CD4-positive, alpha-beta T cell (primary cell): Measurements from ENCODE around the gene MAP7D1. TPM values are rescaled to one million over a fixed set of nuclear protein-coding genes. Genes with fewer than 3 reads are reported as not detected.

Experiments used
- ATAC-seq: fragments of 200-7000 bp; cut with Tn5 transposase; one replicate; pipeline ENCODE4 v1.10.0; 2022; ENCODE audit warnings: mild to moderate bottlenecking; ENCODE audit not compliant: poor library complexity
- CTCF ChIA-PET: fragments of 350-600 bp; sonication (Branson Sonifier 250); formaldehyde crosslinking; loops from one replicate; lab custom pipeline; 2021; ENCODE audit warnings: antibody characterized with exemption, inconsistent platforms; lab: Charles Lee
- POLR2A ChIA-PET: fragments of 350-600 bp; sonication (Branson Sonifier 250); formaldehyde crosslinking; loops from one replicate; lab custom pipeline; 2021; ENCODE audit warnings: antibody characterized with exemption, inconsistent platforms; lab: Charles Lee
- DNase-seq, 14 experiments: peaks; one replicate each; pipeline ENCODE4 v3.0.0-alpha.2; 2013 to 2020; ENCODE audit warnings: mixed read lengths in 2 of 14
- H3K27ac ChIP-seq, 2 donors: one replicate each; pipeline versions ENCODE4 v1.5.1 to v1.7.0; 2013; ENCODE audit warnings: low read length in 2 of 2, low read depth in 1 of 2, mild to moderate bottlenecking in 1 of 2
- H3K27me3 ChIP-seq, 2 experiments: 1 replicate in 1 of 2; 2 replicates in 1 of 2; pipeline versions ENCODE4 v1.6.1 to v1.7.0; 2013; ENCODE audit warnings: low read length in 2 of 2, control low read depth in 1 of 2, mild to moderate bottlenecking in 1 of 2, moderate library complexity in 1 of 2; ENCODE audit not compliant: insufficient read depth in 2 of 2, control insufficient read depth in 1 of 2
- H3K36me3 ChIP-seq: one replicate; pipeline ENCODE4 v1.6.1; 2013; ENCODE audit warnings: low read length, control low read depth; ENCODE audit not compliant: insufficient read depth
- H3K4me1 ChIP-seq: one replicate; pipeline ENCODE4 v1.6.1; 2013; ENCODE audit warnings: low read length, control low read depth; ENCODE audit not compliant: insufficient read depth
- H3K4me3 ChIP-seq: one replicate; pipeline ENCODE4 v1.5.1; 2013; ENCODE audit warnings: mild to moderate bottlenecking, low read length, moderate library complexity
- H3K9me3 ChIP-seq, 2 experiments: 1 replicate in 1 of 2; 2 replicates in 1 of 2; pipeline versions ENCODE4 v1.6.1 to v1.7.0; 2013; ENCODE audit warnings: low read length in 2 of 2, mild to moderate bottlenecking in 2 of 2, control low read depth in 1 of 2, moderate library complexity in 1 of 2; ENCODE audit not compliant: control insufficient read depth in 1 of 2, insufficient read depth in 1 of 2
- H3K27ac Mint-ChIP-seq: one replicate; pipeline ENCODE4 v1.8.0; 2020; ENCODE audit warnings: mixed read lengths
- H3K27me3 Mint-ChIP-seq: one replicate; pipeline ENCODE4 v1.8.0; 2021; ENCODE audit warnings: mixed read lengths
- H3K36me3 Mint-ChIP-seq: one replicate; pipeline ENCODE4 v1.8.0; 2021; ENCODE audit warnings: low read depth, mixed read lengths
- H3K4me1 Mint-ChIP-seq: one replicate; pipeline ENCODE4 v1.8.0; 2021; ENCODE audit warnings: low read depth, mixed read lengths
- H3K4me3 Mint-ChIP-seq: one replicate; pipeline ENCODE4 v1.8.0; 2020; ENCODE audit warnings: mild to moderate bottlenecking, mixed read lengths
- H3K9me3 Mint-ChIP-seq: one replicate; pipeline ENCODE4 v1.8.0; 2020; ENCODE audit warnings: mixed read lengths
- intact Hi-C, 2 experiments: fragments of 100-400 bp; cut with DNase I in 1 of 2; cut with micrococcal nuclease in 1 of 2; formaldehyde crosslinking; loops; one replicate each; pipeline versions ENCODE4 v1.15.1 to v1.9.0; 2023 to 2025; cut with DNase I, micrococcal nuclease
- total RNA-seq, 174 experiments: library from RNA in 2 of 174; stranded (reverse) in 2 of 174; gene quantifications; one replicate each; pipeline ENCODE4 v1.2.3 and lab custom pipeline; 2021 to 2026
- TF ChIP-seq, protein P1 (sequence below): fragments of 200-600 bp; IDR thresholded peaks from one replicate; pipeline ENCODE4 v1.8.0; 2022; ENCODE audit warnings: antibody characterized with exemption, mild to moderate bottlenecking

MAP7D1 gene
- total RNA-seq, 2 experiments from 2014 or later = 156 to 163 TPM

DNA sequence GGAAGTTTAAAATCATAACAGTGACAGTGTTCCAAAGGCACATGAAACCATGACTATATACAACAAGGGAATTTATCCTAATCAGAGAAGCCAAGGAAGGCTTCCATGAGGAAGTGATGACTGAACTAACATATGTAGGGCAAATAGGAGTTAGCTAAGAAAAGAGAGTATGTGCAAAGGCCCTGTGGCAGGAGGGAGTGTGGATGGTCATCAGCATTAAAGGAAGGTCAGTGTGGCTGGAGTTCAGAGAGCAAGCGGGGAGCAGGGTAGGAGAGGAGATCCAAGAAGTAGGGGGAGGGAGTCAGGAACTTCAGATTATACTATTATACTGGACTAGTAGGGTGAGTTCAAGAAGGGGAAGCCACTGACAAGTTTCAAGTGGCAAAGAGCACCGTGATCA, 8.4 kb downstream of the MAP7D1 start:
- DNase-seq (no peak), ATAC-seq (no peak)
- peaks cover 81% of the 10 kb centered on the region for H3K4me1 ChIP-seq
- TF ChIP-seq, protein P1, sequence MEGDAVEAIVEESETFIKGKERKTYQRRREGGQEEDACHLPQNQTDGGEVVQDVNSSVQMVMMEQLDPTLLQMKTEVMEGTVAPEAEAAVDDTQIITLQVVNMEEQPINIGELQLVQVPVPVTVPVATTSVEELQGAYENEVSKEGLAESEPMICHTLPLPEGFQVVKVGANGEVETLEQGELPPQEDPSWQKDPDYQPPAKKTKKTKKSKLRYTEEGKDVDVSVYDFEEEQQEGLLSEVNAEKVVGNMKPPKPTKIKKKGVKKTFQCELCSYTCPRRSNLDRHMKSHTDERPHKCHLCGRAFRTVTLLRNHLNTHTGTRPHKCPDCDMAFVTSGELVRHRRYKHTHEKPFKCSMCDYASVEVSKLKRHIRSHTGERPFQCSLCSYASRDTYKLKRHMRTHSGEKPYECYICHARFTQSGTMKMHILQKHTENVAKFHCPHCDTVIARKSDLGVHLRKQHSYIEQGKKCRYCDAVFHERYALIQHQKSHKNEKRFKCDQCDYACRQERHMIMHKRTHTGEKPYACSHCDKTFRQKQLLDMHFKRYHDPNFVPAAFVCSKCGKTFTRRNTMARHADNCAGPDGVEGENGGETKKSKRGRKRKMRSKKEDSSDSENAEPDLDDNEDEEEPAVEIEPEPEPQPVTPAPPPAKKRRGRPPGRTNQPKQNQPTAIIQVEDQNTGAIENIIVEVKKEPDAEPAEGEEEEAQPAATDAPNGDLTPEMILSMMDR = no peak
- Mint-ChIP-seq H3K4me3 (no peak overlapping the region), H3K27ac (peak overlapping the region; percentile 69), H3K9me3 (no peaks in the 10 kb centered on the region), H3K4me1 (peaks cover 72% of the 10 kb centered on the region), H3K36me3 (peaks cover 47% of the 10 kb centered on the region), H3K27me3 (no peaks in the 10 kb centered on the region)
- CTCF ChIA-PET = interaction anchor here (1.2 to 6.3 kb wide), 3 partner anchors 14 to 136 kb away, joined by 5 to 74 read pairs (median 9); partner anchors contain the start of gene TRAPPC3
- no peaks in the 10 kb centered on the region for H3K27me3 ChIP-seq
- POLR2A ChIA-PET = interaction anchor here (1.3 to 1.4 kb wide), 2 partner anchors 9 kb away, joined by 3 to 5 read pairs; partner anchors contain the start of gene MAP7D1
- H3K4me3 ChIP-seq = no peak overlapping the region
- no peaks in the 10 kb centered on the region for H3K9me3 ChIP-seq
- no peak overlapping the region for H3K27ac ChIP-seq
- H3K36me3 ChIP-seq = peaks cover 29% of the 10 kb centered on the region
- intact Hi-C loops = loop anchor here in 1 of 2 experiments (5.0 kb wide), 1 partner anchor 58 kb away; the partner anchor contains the start of gene THRAP3

DNA sequence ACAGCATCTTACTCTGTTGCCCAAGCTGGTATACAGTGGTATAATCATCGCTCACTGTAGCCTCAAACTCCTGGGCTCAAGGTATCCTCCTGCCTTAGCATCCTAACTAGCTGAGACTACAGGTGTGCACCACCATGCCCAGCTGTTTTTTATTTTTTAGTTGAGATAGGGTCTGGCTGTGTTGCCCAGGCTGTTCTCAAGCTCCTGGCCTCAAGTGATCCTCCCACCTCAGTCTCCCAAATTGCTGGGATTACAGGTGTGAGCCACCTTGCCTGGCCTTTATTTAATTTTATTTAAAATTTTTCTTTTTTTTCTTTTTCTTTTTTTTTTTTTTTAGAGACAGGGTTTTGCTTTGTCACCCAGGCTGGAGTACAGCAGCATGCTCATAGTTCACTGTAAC, 9.2 kb downstream of the MAP7D1 start:
- H3K4me1 ChIP-seq = peaks cover 78% of the 10 kb centered on the region
- Mint-ChIP-seq H3K4me1 (peaks cover 68% of the 10 kb centered on the region), H3K27ac (peak overlapping the region; percentile 69), H3K36me3 (peaks cover 50% of the 10 kb centered on the region), H3K9me3 (no peaks in the 10 kb centered on the region), H3K4me3 (no peak overlapping the region), H3K27me3 (no peaks in the 10 kb centered on the region)
- DNase-seq (no peak), ATAC-seq (no peak)
- POLR2A ChIA-PET = interaction anchor here (1.4 kb wide), 1 partner anchor 9 kb away, joined by 3 read pairs; no protein-coding TSS in a partner anchor
- CTCF ChIA-PET = interaction anchor here (2.2 kb wide), 1 partner anchor 23 kb away, joined by 9 read pairs; no protein-coding TSS in a partner anchor
- H3K27me3 ChIP-seq = no peaks in the 10 kb centered on the region
- TF ChIP-seq, protein P1 = no peak
- intact Hi-C loops = no loop called here
- H3K27ac ChIP-seq = no peak overlapping the region
- peaks cover 36% of the 10 kb centered on the region for H3K36me3 ChIP-seq
- H3K9me3 ChIP-seq = no peaks in the 10 kb centered on the region
- H3K4me3 ChIP-seq = no peak overlapping the region

DNA sequence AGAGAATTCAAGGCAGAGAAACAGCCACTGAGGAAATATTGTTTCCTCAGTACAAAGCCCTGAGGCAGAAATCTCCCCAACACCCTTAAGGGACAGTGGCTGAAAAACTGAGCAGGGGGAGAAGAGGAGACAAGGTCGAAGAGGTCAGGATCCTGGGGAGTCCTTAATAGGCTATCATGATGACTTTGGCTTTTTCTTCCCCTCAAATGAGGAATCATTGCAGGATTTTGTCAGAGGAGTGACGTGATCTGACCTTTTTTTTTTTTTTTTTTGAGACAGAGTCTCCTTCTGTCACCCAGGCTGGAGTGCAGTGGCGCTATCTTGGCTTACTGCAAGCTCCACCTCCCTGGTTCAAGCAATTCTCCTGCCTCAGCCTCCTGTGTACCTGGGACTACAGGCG, 10.2 kb downstream of the MAP7D1 start:
- TF ChIP-seq, protein P1 = no peak
- no peaks in the 10 kb centered on the region for H3K27me3 Mint-ChIP-seq
- H3K27ac Mint-ChIP-seq = peak overlapping the region; percentile 75
- H3K9me3 Mint-ChIP-seq = no peaks in the 10 kb centered on the region
- peaks cover 46% of the 10 kb centered on the region for H3K36me3 ChIP-seq
- POLR2A ChIA-PET = interaction anchor here (0.7 kb wide), 1 partner anchor 15 kb away, joined by 3 read pairs; no protein-coding TSS in a partner anchor
- H3K27ac ChIP-seq = peak overlapping the region in 1 of 2 donors; percentile 17
- H3K4me1 ChIP-seq = peaks cover 69% of the 10 kb centered on the region
- ATAC-seq = no peak
- H3K4me3 ChIP-seq = no peak overlapping the region
- H3K27me3 ChIP-seq = no peaks in the 10 kb centered on the region
- peaks cover 65% of the 10 kb centered on the region for H3K4me1 Mint-ChIP-seq
- peaks cover 60% of the 10 kb centered on the region for H3K36me3 Mint-ChIP-seq
- H3K4me3 Mint-ChIP-seq = no peak overlapping the region
- CTCF ChIA-PET = interaction anchor here (1.8 to 2.2 kb wide), 2 partner anchors 16 to 22 kb away, joined by 7 to 9 read pairs; partner anchors contain the start of gene TRAPPC3
- DNase-seq = no peak
- no peaks in the 10 kb centered on the region for H3K9me3 ChIP-seq
- intact Hi-C loops = no loop called here
